Muscle layer of colon (tissue), 2 donors: ENCODE measurements around the gene MYO1E.

ENCODE experiments used
- H3K27ac ChIP-seq: one replicate; pipeline ENCODE4 v1.7.0; 2013; ENCODE audit warnings: low read depth, mild to moderate bottlenecking, low read length, moderate library complexity
- H3K27me3 ChIP-seq, 2 donors: one replicate each; pipeline ENCODE4 v1.7.0; 2013; ENCODE audit warnings: low read length in 2 of 2, mild to moderate bottlenecking in 2 of 2; ENCODE audit not compliant: insufficient read depth in 2 of 2, control insufficient read depth in 1 of 2
- H3K36me3 ChIP-seq: one replicate; pipeline ENCODE4 v1.7.0; 2013; ENCODE audit warnings: mild to moderate bottlenecking, low read length; ENCODE audit not compliant: insufficient read depth
- H3K4me1 ChIP-seq: one replicate; pipeline ENCODE4 v1.7.0; 2013; ENCODE audit warnings: mild to moderate bottlenecking, low read length; ENCODE audit not compliant: insufficient read depth
- H3K4me3 ChIP-seq, 2 donors: one replicate each; pipeline ENCODE4 v1.7.0; 2013; ENCODE audit warnings: low read length in 2 of 2, low read depth in 1 of 2, mild to moderate bottlenecking in 1 of 2, moderate library complexity in 1 of 2
- H3K9ac ChIP-seq: one replicate; pipeline ENCODE4 v1.7.0; 2013; ENCODE audit warnings: low read length
- H3K9me3 ChIP-seq: one replicate; pipeline ENCODE4 v1.7.0; 2013; ENCODE audit warnings: mild to moderate bottlenecking, low read length
- donor health status: abdominal sarcoma.
- donor health status: Adenocarcinoma of cecum.

The MYO1E gene

GRCh38 chr15:59372352-59373211 is at the start of gene MYO1E:
MYO1E (minus strand) TSS chr15:59372871; CDS start chr15:59372500, 371 bp downstream.
- Histone ChIP-seq H3K9ac (peak within 1 kb of the TSS; percentile 78), H3K36me3 (no peaks in the 10 kb centered on the region), H3K9me3 (no peaks in the 10 kb centered on the region)

GRCh38 chr15:59420986-59421618 is 48.4 kb upstream of the MYO1E start:
- Histone ChIP-seq H3K27me3 (no peaks in the 10 kb centered on the region), H3K4me1 (no peaks in the 10 kb centered on the region), H3K36me3 (no peaks in the 10 kb centered on the region), H3K9me3 (no peaks in the 10 kb centered on the region), H3K27ac (no peak overlapping the region), H3K4me3 (no peak overlapping the region), H3K9ac (no peak overlapping the region)

More at GRCh38 chr15:59372352-59373211, at the start of gene MYO1E:
- peak within 1 kb of the TSS; percentile 76 to 94 for H3K4me3 ChIP-seq
- peaks cover 13% of the 10 kb centered on the region for H3K4me1 ChIP-seq
- no peaks in the 10 kb centered on the region for H3K27me3 ChIP-seq
- peak within 1 kb of the TSS; percentile 93 for H3K27ac ChIP-seq

GRCh38 chr15:59420108-59420507 is 47.4 kb upstream of the MYO1E start:
- Histone ChIP-seq H3K4me3 (no peak overlapping the region), H3K4me1 (no peaks in the 10 kb centered on the region), H3K9ac (no peak overlapping the region), H3K27ac (no peak overlapping the region), H3K36me3 (no peaks in the 10 kb centered on the region), H3K27me3 (no peaks in the 10 kb centered on the region), H3K9me3 (no peaks in the 10 kb centered on the region)

GRCh38 chr15:59419170-59419569 is 46.5 kb upstream of the MYO1E start:
- H3K27ac ChIP-seq: no peak overlapping the region
- no peak overlapping the region for H3K4me3 ChIP-seq
- no peaks in the 10 kb centered on the region for H3K36me3 ChIP-seq
- H3K9me3 ChIP-seq: no peaks in the 10 kb centered on the region
- H3K27me3 ChIP-seq: no peaks in the 10 kb centered on the region
- no peaks in the 10 kb centered on the region for H3K4me1 ChIP-seq
- no peak overlapping the region for H3K9ac ChIP-seq

- no peak overlapping the region for H3K27ac ChIP-seq
- H3K4me1 ChIP-seq: no peaks in the 10 kb centered on the region
- no peaks in the 10 kb centered on the region for H3K36me3 ChIP-seq
- no peaks in the 10 kb centered on the region for H3K9me3 ChIP-seq
- H3K4me3 ChIP-seq: no peak overlapping the region
- no peaks in the 10 kb centered on the region for H3K27me3 ChIP-seq
- H3K9ac ChIP-seq: no peak overlapping the region
Observed at GRCh38 chr15:59416816-59417215, 44.1 kb upstream of the MYO1E start.

- Histone ChIP-seq H3K4me3 (no peak overlapping the region), H3K27me3 (no peaks in the 10 kb centered on the region), H3K4me1 (no peaks in the 10 kb centered on the region), H3K27ac (no peak overlapping the region), H3K9ac (no peak overlapping the region), H3K36me3 (no peaks in the 10 kb centered on the region), H3K9me3 (no peaks in the 10 kb centered on the region)
Observed at GRCh38 chr15:59413577-59413976, 40.9 kb upstream of the MYO1E start.

- H3K9me3 ChIP-seq: no peaks in the 10 kb centered on the region
- no peaks in the 10 kb centered on the region for H3K36me3 ChIP-seq
- no peak overlapping the region for H3K9ac ChIP-seq
- no peak overlapping the region for H3K4me3 ChIP-seq
- H3K4me1 ChIP-seq: no peaks in the 10 kb centered on the region
- no peaks in the 10 kb centered on the region for H3K27me3 ChIP-seq
- no peak overlapping the region for H3K27ac ChIP-seq
Observed at GRCh38 chr15:59410391-59410896, 37.8 kb upstream of the MYO1E start.

- Histone ChIP-seq H3K9ac (no peak overlapping the region), H3K36me3 (no peaks in the 10 kb centered on the region), H3K9me3 (no peaks in the 10 kb centered on the region), H3K4me1 (no peaks in the 10 kb centered on the region), H3K4me3 (no peak overlapping the region), H3K27ac (no peak overlapping the region), H3K27me3 (no peaks in the 10 kb centered on the region)
Observed at GRCh38 chr15:59407946-59408345, 35.3 kb upstream of the MYO1E start.

GRCh38 chr15:59406446-59406845 is 33.8 kb upstream of the MYO1E start:
- Histone ChIP-seq H3K27ac (no peak overlapping the region), H3K36me3 (no peaks in the 10 kb centered on the region), H3K27me3 (no peaks in the 10 kb centered on the region), H3K4me1 (no peaks in the 10 kb centered on the region), H3K9ac (no peak overlapping the region), H3K4me3 (no peak overlapping the region), H3K9me3 (no peaks in the 10 kb centered on the region)

- Histone ChIP-seq H3K27me3 (no peaks in the 10 kb centered on the region), H3K4me3 (no peak overlapping the region), H3K9me3 (no peaks in the 10 kb centered on the region), H3K27ac (no peak overlapping the region), H3K9ac (no peak overlapping the region), H3K36me3 (no peaks in the 10 kb centered on the region), H3K4me1 (no peaks in the 10 kb centered on the region)
Observed at GRCh38 chr15:59405079-59405478, 32.4 kb upstream of the MYO1E start.

- Histone ChIP-seq H3K9ac (no peak overlapping the region), H3K4me1 (no peaks in the 10 kb centered on the region), H3K9me3 (no peaks in the 10 kb centered on the region), H3K27ac (no peak overlapping the region), H3K36me3 (no peaks in the 10 kb centered on the region), H3K4me3 (no peak overlapping the region), H3K27me3 (no peaks in the 10 kb centered on the region)
Observed at GRCh38 chr15:59401824-59402569, 29.3 kb upstream of the MYO1E start.
